ENCODE data around the gene IL17B.

Gene IL17B

GRCh38 chr5:149407323-149408251 is 28.5 kb upstream of the IL17B start:
- Histone ChIP-seq H3K4me3 (ENCODE audit: severe bottlenecking) (no peak overlapping the region), H3K9me3 (ENCODE audit: severe bottlenecking) (no peaks in the 10 kb centered on the region), H3K36me3 (ENCODE audit: low read depth) (no peaks in the 10 kb centered on the region), H3K27ac (ENCODE audit: poor library complexity, severe bottlenecking) (no peak overlapping the region), H3K4me1 (ENCODE audit: insufficient read depth, poor library complexity, severe bottlenecking) (no peaks in the 10 kb centered on the region), H3K27me3 (ENCODE audit: insufficient read depth, poor library complexity, severe bottlenecking) (no peaks in the 10 kb centered on the region)
- TF ChIP-seq, protein P1, sequence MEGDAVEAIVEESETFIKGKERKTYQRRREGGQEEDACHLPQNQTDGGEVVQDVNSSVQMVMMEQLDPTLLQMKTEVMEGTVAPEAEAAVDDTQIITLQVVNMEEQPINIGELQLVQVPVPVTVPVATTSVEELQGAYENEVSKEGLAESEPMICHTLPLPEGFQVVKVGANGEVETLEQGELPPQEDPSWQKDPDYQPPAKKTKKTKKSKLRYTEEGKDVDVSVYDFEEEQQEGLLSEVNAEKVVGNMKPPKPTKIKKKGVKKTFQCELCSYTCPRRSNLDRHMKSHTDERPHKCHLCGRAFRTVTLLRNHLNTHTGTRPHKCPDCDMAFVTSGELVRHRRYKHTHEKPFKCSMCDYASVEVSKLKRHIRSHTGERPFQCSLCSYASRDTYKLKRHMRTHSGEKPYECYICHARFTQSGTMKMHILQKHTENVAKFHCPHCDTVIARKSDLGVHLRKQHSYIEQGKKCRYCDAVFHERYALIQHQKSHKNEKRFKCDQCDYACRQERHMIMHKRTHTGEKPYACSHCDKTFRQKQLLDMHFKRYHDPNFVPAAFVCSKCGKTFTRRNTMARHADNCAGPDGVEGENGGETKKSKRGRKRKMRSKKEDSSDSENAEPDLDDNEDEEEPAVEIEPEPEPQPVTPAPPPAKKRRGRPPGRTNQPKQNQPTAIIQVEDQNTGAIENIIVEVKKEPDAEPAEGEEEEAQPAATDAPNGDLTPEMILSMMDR (IDR thresholded peaks at IDR 0.05; ENCODE audit: poor library complexity, severe bottlenecking): no peak
- DNase-seq (ENCODE audit: low spot score): no peak
- ATAC-seq (ENCODE audit: low read depth): no peak

DNA sequence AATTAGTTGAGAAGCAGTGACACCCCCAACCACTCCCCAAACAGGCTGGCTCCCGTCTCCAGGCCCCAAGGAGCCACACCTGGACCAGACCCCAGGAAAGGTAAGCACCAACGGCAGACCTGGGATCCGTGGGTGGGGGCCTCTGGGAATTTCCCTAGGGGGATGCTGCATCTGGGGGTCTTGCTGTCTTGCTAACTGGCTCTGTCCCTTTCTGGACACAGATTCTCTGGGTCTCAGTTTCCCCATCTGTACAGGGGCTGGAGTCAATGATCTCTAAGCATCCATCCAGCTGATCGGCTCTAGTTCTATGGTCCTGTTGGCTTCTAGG is 27.9 kb upstream of the IL17B start:
- TF ChIP-seq, protein P1 (IDR thresholded peaks at IDR 0.05; ENCODE audit: poor library complexity, severe bottlenecking): no peak
- Histone ChIP-seq H3K36me3 (ENCODE audit: low read depth) (no peaks in the 10 kb centered on the region), H3K27me3 (ENCODE audit: insufficient read depth, poor library complexity, severe bottlenecking) (no peaks in the 10 kb centered on the region), H3K4me3 (ENCODE audit: severe bottlenecking) (no peak overlapping the region), H3K4me1 (ENCODE audit: insufficient read depth, poor library complexity, severe bottlenecking) (no peaks in the 10 kb centered on the region), H3K9me3 (ENCODE audit: severe bottlenecking) (no peaks in the 10 kb centered on the region), H3K27ac (ENCODE audit: poor library complexity, severe bottlenecking) (no peak overlapping the region)
- DNase-seq (ENCODE audit: low spot score) (no peak), ATAC-seq (ENCODE audit: low read depth) (no peak)

DNA sequence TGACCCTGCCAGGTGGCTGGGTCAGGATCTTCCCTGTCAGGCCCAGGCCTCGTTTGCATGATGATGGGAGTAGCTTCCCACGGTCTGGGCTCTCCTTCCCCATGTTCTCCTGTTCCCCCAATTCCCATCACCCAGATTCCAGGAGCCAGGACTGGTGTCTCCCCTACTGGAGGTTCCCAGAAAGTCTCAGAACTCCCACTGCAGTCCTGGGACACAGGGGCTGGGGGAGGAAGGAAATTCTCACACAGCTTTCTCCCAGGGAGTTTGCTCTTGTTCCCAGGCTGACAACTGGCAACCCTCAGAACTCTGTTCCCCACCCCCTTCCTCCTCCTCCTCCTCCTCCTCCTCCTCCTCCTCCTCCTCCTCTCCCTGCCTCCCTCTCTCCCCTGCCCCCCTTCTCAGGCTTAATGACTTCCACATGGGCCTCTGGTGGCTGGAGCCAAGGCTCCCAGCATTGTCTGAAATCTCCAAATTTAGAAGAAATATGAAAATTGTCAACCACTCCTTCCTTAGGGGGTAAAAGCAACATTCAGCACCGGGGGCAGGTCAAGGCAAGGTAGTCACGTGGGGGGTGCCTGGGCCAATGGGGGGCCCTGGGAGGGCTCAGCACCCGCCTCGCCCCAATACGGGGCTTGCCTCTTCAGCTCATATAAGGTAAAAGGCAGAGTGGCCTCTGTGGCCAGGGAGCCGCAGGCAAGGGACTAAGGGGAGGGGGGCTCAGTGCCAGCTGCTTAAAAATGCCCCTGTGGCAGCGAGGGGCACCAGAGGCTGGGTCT is 27.3 kb upstream of the IL17B start:
- Histone ChIP-seq H3K27ac (ENCODE audit: poor library complexity, severe bottlenecking) (no peak overlapping the region), H3K4me1 (ENCODE audit: insufficient read depth, poor library complexity, severe bottlenecking) (no peaks in the 10 kb centered on the region), H3K27me3 (ENCODE audit: insufficient read depth, poor library complexity, severe bottlenecking) (no peaks in the 10 kb centered on the region), H3K36me3 (ENCODE audit: low read depth) (no peaks in the 10 kb centered on the region), H3K4me3 (ENCODE audit: severe bottlenecking) (no peak overlapping the region), H3K9me3 (ENCODE audit: severe bottlenecking) (no peaks in the 10 kb centered on the region)
- DNase-seq (ENCODE audit: low spot score) (no peak), ATAC-seq (ENCODE audit: low read depth) (no peak)
- TF ChIP-seq, protein P1 (IDR thresholded peaks at IDR 0.05; ENCODE audit: poor library complexity, severe bottlenecking): no peak

GRCh38 chr5:149405550-149406202 is 26.6 kb upstream of the IL17B start:
- DNase-seq (ENCODE audit: low spot score): no peak
- no peak overlapping the region for H3K4me3 ChIP-seq (ENCODE audit: severe bottlenecking)
- no peak for ATAC-seq (ENCODE audit: low read depth)

More at GRCh38 chr5:149405550-149406202, 26.6 kb upstream of the IL17B start:
- TF ChIP-seq, protein P1 (IDR thresholded peaks at IDR 0.05; ENCODE audit: poor library complexity, severe bottlenecking): no peak
- Histone ChIP-seq H3K27ac (ENCODE audit: poor library complexity, severe bottlenecking) (no peak overlapping the region), H3K4me1 (ENCODE audit: insufficient read depth, poor library complexity, severe bottlenecking) (no peaks in the 10 kb centered on the region), H3K36me3 (ENCODE audit: low read depth) (no peaks in the 10 kb centered on the region), H3K27me3 (ENCODE audit: insufficient read depth, poor library complexity, severe bottlenecking) (no peaks in the 10 kb centered on the region), H3K9me3 (ENCODE audit: severe bottlenecking) (no peaks in the 10 kb centered on the region)

Measured in RWPE2 (cell line).